Measurements from ENCODE around the gene HACD3. TPM values are rescaled to one million over a fixed set of nuclear protein-coding genes. Genes with fewer than 3 reads are reported as not detected.

HACD3 gene, protein sequence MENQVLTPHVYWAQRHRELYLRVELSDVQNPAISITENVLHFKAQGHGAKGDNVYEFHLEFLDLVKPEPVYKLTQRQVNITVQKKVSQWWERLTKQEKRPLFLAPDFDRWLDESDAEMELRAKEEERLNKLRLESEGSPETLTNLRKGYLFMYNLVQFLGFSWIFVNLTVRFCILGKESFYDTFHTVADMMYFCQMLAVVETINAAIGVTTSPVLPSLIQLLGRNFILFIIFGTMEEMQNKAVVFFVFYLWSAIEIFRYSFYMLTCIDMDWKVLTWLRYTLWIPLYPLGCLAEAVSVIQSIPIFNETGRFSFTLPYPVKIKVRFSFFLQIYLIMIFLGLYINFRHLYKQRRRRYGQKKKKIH
- 10 to 100 TPM; 36.0 to 68.7 TPM for total RNA-seq

GRCh38 chr15:65530318-65531111, at the start of gene HACD3:
Gene HACD3 (plus strand): TSS chr15:65530463. CDS start chr15:65530632, 169 bp downstream.
- DNase-seq = peak; percentile 90
- H3K4me3 ChIP-seq = peak within 1 kb of the TSS; percentile 84
- H3K27me3 ChIP-seq = no peaks in the 10 kb centered on the region
- intact Hi-C loops (cut with DNase I) = no loop called here
- peaks cover 7% of the 10 kb centered on the region for H3K4me1 ChIP-seq
- peak within 1 kb of the TSS; percentile 68 to 86 for H3K9ac ChIP-seq (ENCODE audit: low read depth in 2 of 2, low read length in 2 of 2)
- H3K9me3 ChIP-seq = no peaks in the 10 kb centered on the region
- H3K27ac ChIP-seq = peak within 1 kb of the TSS; percentile 53
- no peak for TF ChIP-seq CTCF (IDR thresholded peaks at IDR 0.05)
- H3K36me3 ChIP-seq = no peaks in the 10 kb centered on the region

DNA sequence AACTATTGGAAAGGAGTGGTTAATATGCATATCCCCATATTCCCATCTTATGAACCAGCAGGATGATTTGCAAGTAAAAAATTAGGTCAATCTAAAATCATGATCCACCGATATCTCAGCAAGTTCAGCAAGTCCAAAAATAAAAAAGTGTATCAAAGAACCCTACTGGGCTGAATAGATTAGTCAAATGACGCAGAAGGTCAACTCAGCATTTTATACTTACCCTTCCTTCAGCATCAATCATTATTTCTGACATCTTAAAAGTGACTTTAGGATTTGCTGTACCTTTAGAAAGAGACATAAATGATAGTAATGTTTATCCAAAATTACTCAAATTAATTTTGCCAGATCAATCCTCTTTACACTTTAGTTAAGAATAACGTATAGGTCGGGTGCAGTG, 45.4 kb upstream of the HACD3 start:
- Histone ChIP-seq H3K27ac (no peak overlapping the region), H3K9me3 (no peaks in the 10 kb centered on the region), H3K27me3 (no peaks in the 10 kb centered on the region), H3K4me1 (no peaks in the 10 kb centered on the region), H3K36me3 (peaks cover 9% of the 10 kb centered on the region), H3K4me3 (no peak overlapping the region), H3K9ac (ENCODE audit: low read depth in 2 of 2, low read length in 2 of 2) (no peak overlapping the region)
- TF ChIP-seq CTCF (IDR thresholded peaks at IDR 0.05) = no peak
- no peak for DNase-seq
- intact Hi-C loops (cut with DNase I) = no loop called here

DNA sequence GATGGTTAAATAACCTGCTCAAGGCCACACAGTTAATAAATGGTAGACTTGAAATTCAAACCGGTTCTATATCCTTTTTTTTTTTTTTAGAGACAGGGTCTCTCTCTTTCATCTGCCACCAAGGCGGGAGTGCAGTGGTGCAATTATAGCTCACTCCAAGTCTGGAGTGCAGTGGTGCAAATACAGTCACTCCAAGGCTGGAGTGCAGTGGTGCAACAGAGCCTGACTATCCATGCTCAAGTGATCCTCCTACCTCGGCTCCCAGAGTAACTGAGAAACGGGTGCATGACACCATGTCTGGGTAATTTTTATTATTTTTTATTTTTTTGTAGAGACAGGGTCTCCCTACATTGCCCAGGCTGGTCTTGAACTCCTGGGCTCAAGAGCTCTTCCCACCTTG, 36.2 kb upstream of the HACD3 start:
- Histone ChIP-seq H3K27ac (no peak overlapping the region), H3K9me3 (no peaks in the 10 kb centered on the region), H3K36me3 (peaks cover 25% of the 10 kb centered on the region), H3K27me3 (no peaks in the 10 kb centered on the region), H3K4me1 (no peaks in the 10 kb centered on the region), H3K9ac (ENCODE audit: low read depth in 2 of 2, low read length in 2 of 2) (no peak overlapping the region), H3K4me3 (no peak overlapping the region)
- intact Hi-C loops (cut with DNase I) = no loop called here
- DNase-seq = no peak
- no peak for TF ChIP-seq CTCF (IDR thresholded peaks at IDR 0.05)

- Histone ChIP-seq H3K9ac (ENCODE audit: low read depth in 2 of 2, low read length in 2 of 2) (no peak overlapping the region), H3K27me3 (no peaks in the 10 kb centered on the region), H3K4me1 (no peaks in the 10 kb centered on the region), H3K36me3 (peaks cover 9% of the 10 kb centered on the region), H3K27ac (no peak overlapping the region), H3K9me3 (no peaks in the 10 kb centered on the region), H3K4me3 (no peak overlapping the region)
- no peak for TF ChIP-seq CTCF (IDR thresholded peaks at IDR 0.05)
- no peak for DNase-seq
- intact Hi-C loops (cut with DNase I) = no loop called here
These were observed 20.9 kb upstream of the HACD3 start for GRCh38 chr15:65509321-65509720.

DNA sequence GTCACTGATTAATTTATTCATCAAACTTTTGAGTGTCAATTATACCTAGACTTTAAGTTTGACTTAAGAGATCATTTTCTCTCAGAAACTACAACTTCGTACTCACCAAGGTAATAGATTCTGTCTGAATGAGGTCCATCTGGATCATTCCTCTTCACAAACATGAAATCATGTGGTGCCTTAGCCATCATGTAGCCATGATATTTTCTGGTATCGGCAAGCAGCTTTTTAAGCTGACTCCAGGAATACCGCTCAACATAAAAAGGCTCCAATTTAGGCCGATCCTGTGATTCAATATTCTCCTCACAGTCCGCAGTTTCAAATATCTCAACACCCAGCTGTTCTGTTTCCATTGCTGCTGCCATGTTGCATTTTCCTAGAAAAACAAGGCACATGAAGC, 18.1 kb upstream of the HACD3 start:
- peaks cover 8% of the 10 kb centered on the region for H3K4me1 ChIP-seq

More for the DNA sequence above, 18.1 kb upstream of the HACD3 start:
- H3K4me3 ChIP-seq = no peak overlapping the region
- H3K9me3 ChIP-seq = no peaks in the 10 kb centered on the region
- H3K36me3 ChIP-seq = peaks cover 9% of the 10 kb centered on the region
- H3K27me3 ChIP-seq = no peaks in the 10 kb centered on the region
- no peak overlapping the region for H3K27ac ChIP-seq
- DNase-seq = no peak
- intact Hi-C loops (cut with DNase I) = no loop called here
- no peak for TF ChIP-seq CTCF (IDR thresholded peaks at IDR 0.05)
- H3K9ac ChIP-seq (ENCODE audit: low read depth in 2 of 2, low read length in 2 of 2) = no peak overlapping the region
